Endothelial cell of umbilical vein (primary cell): ENCODE measurements around the gene LAMB3. TPM values are rescaled to one million over a fixed set of nuclear protein-coding genes. Genes with fewer than 3 reads are reported as not detected.

Experiments used
- BruUV-seq: library from RNA; stranded (reverse); fragments of 400-500 nt; replicated peaks from 2 replicates; lab custom pipeline; 2021; lab: Mats Ljungman, UMichigan
- CTCF ChIA-PET: fragments of 300-600, 350-600 bp; sonication (Branson Sonifier 250); formaldehyde crosslinking; loops from one replicate; lab custom pipeline; 2021; ENCODE audit warnings: antibody characterized with exemption, inconsistent platforms; lab: Charles Lee
- POLR2A ChIA-PET: fragments of 300-600, 350-600 bp; sonication (Branson Sonifier 250); formaldehyde crosslinking; loops from one replicate; lab custom pipeline; 2021; ENCODE audit warnings: antibody characterized with exemption, inconsistent platforms; lab: Charles Lee
- DNase-seq: peaks from one replicate; pipeline ENCODE4 v3.0.0-alpha.2; 2011; ENCODE audit warnings: low read depth, low spot score
- FAIRE-seq: peaks from 2 replicates; lab custom pipeline; 2011; peaks lifted over from hg19 to GRCh38; lab: Jason Lieb, UNC
- H2AFZ ChIP-seq: 2 replicates; pipeline ENCODE4 v1.6.0; 2012; ENCODE audit warnings: low read depth, low read length, control low read depth, inconsistent platforms
- H3K27ac ChIP-seq: 2 replicates; pipeline ENCODE4 v1.5.1; 2011; ENCODE audit warnings: low read depth, mild to moderate bottlenecking, control low read depth, low read length, moderate library complexity; ENCODE audit not compliant: insufficient read depth
- H3K27me3 ChIP-seq, 2 experiments: 2 replicates each; pipeline versions ENCODE4 v1.6.0 to v1.6.1; 2011; ENCODE audit warnings: low read length in 2 of 2, mixed read lengths in 1 of 2; ENCODE audit not compliant: control insufficient read depth in 2 of 2, insufficient read depth in 2 of 2
- H3K36me3 ChIP-seq, 2 experiments: 2 replicates in 1 of 2; 3 replicates in 1 of 2; pipeline ENCODE4 v1.5.1; 2011; ENCODE audit warnings: low read length in 2 of 2, mild to moderate bottlenecking in 1 of 2, moderate library complexity in 1 of 2; ENCODE audit not compliant: control insufficient read depth in 2 of 2, insufficient read depth in 2 of 2; ENCODE audit errors: extremely low read depth in 1 of 2
- H3K4me1 ChIP-seq: 3 replicates; pipeline ENCODE4 v1.5.1; 2011; ENCODE audit warnings: mild to moderate bottlenecking, low read length; ENCODE audit not compliant: control insufficient read depth, insufficient read depth; ENCODE audit errors: extremely low read depth
- H3K4me2 ChIP-seq: 2 replicates; pipeline ENCODE4 v1.6.1; 2011; ENCODE audit warnings: low read length, control low read depth, mixed read lengths; ENCODE audit not compliant: insufficient read depth
- H3K4me3 ChIP-seq, 3 experiments: fragments of 200-600 bp in 1 of 3; sonication (generic), shearing (Covaris generic) in 1 of 3; replicated peaks in 1 of 3; 2 replicates each; pipeline ENCODE4 v1.5.1; 2011 to 2016; ENCODE audit warnings: control low read depth in 3 of 3, low read length in 3 of 3, mild to moderate bottlenecking in 2 of 3, inconsistent platforms in 1 of 3, low read depth in 1 of 3, moderate library complexity in 1 of 3; ENCODE audit not compliant: insufficient read depth in 1 of 3
- H3K79me2 ChIP-seq: 2 replicates; pipeline ENCODE4 v1.6.0; 2012; ENCODE audit warnings: low read length, inconsistent platforms; ENCODE audit not compliant: control insufficient read depth, insufficient read depth
- H3K9ac ChIP-seq: replicated peaks from 2 replicates; pipeline ENCODE3; 2011; ENCODE audit warnings: low read length, control low read depth; ENCODE audit not compliant: insufficient read depth; ENCODE audit errors: extremely low read depth
- H3K9me1 ChIP-seq: replicated peaks from 3 replicates; pipeline ENCODE4 v1.6.0; 2011; ENCODE audit warnings: mild to moderate bottlenecking, low read length; ENCODE audit not compliant: control insufficient read depth, insufficient read depth; ENCODE audit errors: extremely low read depth
- H3K9me3 ChIP-seq: replicated peaks from 2 replicates; pipeline ENCODE4 v1.5.1; 2012; ENCODE audit warnings: low read length, inconsistent platforms; ENCODE audit not compliant: control insufficient read depth, insufficient read depth
- H4K20me1 ChIP-seq: replicated peaks from 2 replicates; pipeline ENCODE3; 2011; ENCODE audit warnings: mild to moderate bottlenecking, low read length; ENCODE audit not compliant: control insufficient read depth, insufficient read depth; ENCODE audit errors: extremely low read depth
- EZH2 ChIP-seq: IDR thresholded peaks from 2 replicates; pipeline ENCODE4 v1.6.1; 2012; ENCODE audit warnings: borderline replicate concordance, low read depth, mild to moderate bottlenecking, moderate library complexity, low read length, inconsistent platforms; ENCODE audit not compliant: severe bottlenecking
- FOS ChIP-seq: IDR thresholded peaks from 2 replicates; pipeline ENCODE4 v1.6.1; 2011; ENCODE audit warnings: mild to moderate bottlenecking, low read length, moderate library complexity, borderline replicate concordance; ENCODE audit not compliant: insufficient read depth
- GATA2 ChIP-seq: IDR thresholded peaks from 2 replicates; pipeline ENCODE4 v1.7.0; 2011; ENCODE audit warnings: low read depth, mild to moderate bottlenecking, moderate library complexity, mixed read lengths, low read length; ENCODE audit not compliant: insufficient read length, insufficient read depth
- JUN ChIP-seq: IDR thresholded peaks from 2 replicates; pipeline ENCODE4 v1.6.1; 2011; ENCODE audit warnings: borderline replicate concordance, low read depth; ENCODE audit not compliant: insufficient read length, insufficient read depth
- MYC ChIP-seq: IDR thresholded peaks from one replicate; pipeline ENCODE4 v1.6.1; 2011; ENCODE audit warnings: mild to moderate bottlenecking, low read depth, low read length
- POLR2A ChIP-seq: IDR thresholded peaks from 2 replicates; pipeline ENCODE4 v1.6.1; 2012; ENCODE audit warnings: low read depth, mild to moderate bottlenecking, control low read depth, low read length
- POLR2AphosphoS5 ChIP-seq: IDR thresholded peaks from 2 replicates; pipeline ENCODE4 v1.6.1; 2012; ENCODE audit warnings: low read depth, mild to moderate bottlenecking, control low read depth, low read length, moderate library complexity; ENCODE audit not compliant: insufficient read depth
- dilution Hi-C: fragments of 300-500 bp; cut with MboI; formaldehyde crosslinking; loops from one replicate; pipeline ENCODE4 v1.15.0; 2019; ENCODE audit warnings: low sequenced_read_pairs; ENCODE audit not compliant: extremely low pct_ligation_motif_present
- intact Hi-C: fragments of 100-400 bp; cut with micrococcal nuclease; formaldehyde crosslinking; loops from one replicate; pipeline ENCODE4 v1.10.0; 2022
- polyA plus RNA-seq, 4 experiments: library from polyadenylated mRNA; depleted of rRNA in 3 of 4; stranded (reverse) in 3 of 4; unstranded in 1 of 4; fragments of >200 nt; gene quantifications; 2 replicates each; pipeline versions ENCODE4 v1.2.1 to v1.2.3, GENCODE V29; 2011 to 2012; ENCODE audit warnings: missing spikeins in 1 of 4
- total RNA-seq: library from RNA; stranded (reverse); gene quantifications from 2 replicates; pipeline ENCODE4 v1.2.3, GENCODE V29; 2021
- TF ChIP-seq, protein P1 (sequence below): IDR thresholded peaks from 2 replicates; pipeline ENCODE4 v1.6.1; 2011; ENCODE audit not compliant: insufficient read depth, insufficient read length
- TF ChIP-seq, protein P2 (sequence below), 2 donors: IDR thresholded peaks; 1 replicate in 1 of 2; 2 replicates in 1 of 2; pipeline ENCODE4 v1.5.1; 2011; ENCODE audit warnings: low read length in 2 of 2, mild to moderate bottlenecking in 2 of 2, moderate library complexity in 2 of 2, control low read depth in 1 of 2, inconsistent platforms in 1 of 2, low read depth in 1 of 2; ENCODE audit not compliant: insufficient read depth in 1 of 2; ENCODE audit errors: extremely low read depth in 1 of 2

The LAMB3 gene
- total and polyA plus RNA-seq, 2 donors (not counting 3 experiments of a cell fraction or from before 2014, with no cell fraction given) = 2.6 to 3.1 TPM

DNA sequence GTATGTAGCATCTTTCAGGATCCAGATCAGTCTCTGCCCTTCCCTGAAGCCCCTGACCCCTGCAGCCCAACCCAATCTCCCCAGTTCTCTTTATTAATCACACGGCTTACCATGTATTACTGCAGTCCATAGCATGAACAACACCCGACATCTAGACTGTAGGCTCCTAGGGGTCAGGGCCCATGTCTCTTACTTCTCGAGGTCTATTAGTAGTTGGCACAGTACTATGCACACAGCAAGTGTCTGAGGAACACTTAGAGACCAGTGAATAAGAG lies 41.7 kb downstream of the LAMB3 start:
- BruUV-seq = no TSS peak
- Histone ChIP-seq H3K27me3 (peaks cover 0 to 3% of the 10 kb centered on the region in 2 experiments), H3K9ac (no peak overlapping the region), H4K20me1 (no peaks in the 10 kb centered on the region), H2AFZ (no peak overlapping the region), H3K4me1 (no peaks in the 10 kb centered on the region), H3K4me2 (no peak overlapping the region), H3K9me1 (no peaks in the 10 kb centered on the region), H3K79me2 (no peaks in the 10 kb centered on the region), H3K27ac (no peak overlapping the region), H3K4me3 (no peak overlapping the region), H3K36me3 (no peaks in the 10 kb centered on the region), H3K9me3 (no peaks in the 10 kb centered on the region)
- CTCF ChIA-PET = interaction anchor here (0.8 to 2.6 kb wide), 3 partner anchors 17 to 20 kb away, joined by 3 to 8 read pairs (median 5); no protein-coding TSS in a partner anchor
- FAIRE-seq (no peak), DNase-seq (no peak)
- TF ChIP-seq FOS (no peak), GATA2 (no peak), JUN (no peak), EZH2 (no peak), POLR2A (no peak), MYC (no peak), POLR2AphosphoS5 (no peak)
- TF ChIP-seq, protein P1, sequence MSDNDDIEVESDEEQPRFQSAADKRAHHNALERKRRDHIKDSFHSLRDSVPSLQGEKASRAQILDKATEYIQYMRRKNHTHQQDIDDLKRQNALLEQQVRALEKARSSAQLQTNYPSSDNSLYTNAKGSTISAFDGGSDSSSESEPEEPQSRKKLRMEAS = no peak
- TF ChIP-seq, protein P2, sequence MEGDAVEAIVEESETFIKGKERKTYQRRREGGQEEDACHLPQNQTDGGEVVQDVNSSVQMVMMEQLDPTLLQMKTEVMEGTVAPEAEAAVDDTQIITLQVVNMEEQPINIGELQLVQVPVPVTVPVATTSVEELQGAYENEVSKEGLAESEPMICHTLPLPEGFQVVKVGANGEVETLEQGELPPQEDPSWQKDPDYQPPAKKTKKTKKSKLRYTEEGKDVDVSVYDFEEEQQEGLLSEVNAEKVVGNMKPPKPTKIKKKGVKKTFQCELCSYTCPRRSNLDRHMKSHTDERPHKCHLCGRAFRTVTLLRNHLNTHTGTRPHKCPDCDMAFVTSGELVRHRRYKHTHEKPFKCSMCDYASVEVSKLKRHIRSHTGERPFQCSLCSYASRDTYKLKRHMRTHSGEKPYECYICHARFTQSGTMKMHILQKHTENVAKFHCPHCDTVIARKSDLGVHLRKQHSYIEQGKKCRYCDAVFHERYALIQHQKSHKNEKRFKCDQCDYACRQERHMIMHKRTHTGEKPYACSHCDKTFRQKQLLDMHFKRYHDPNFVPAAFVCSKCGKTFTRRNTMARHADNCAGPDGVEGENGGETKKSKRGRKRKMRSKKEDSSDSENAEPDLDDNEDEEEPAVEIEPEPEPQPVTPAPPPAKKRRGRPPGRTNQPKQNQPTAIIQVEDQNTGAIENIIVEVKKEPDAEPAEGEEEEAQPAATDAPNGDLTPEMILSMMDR (IDR thresholded peaks at IDR 0.05; ENCODE audit: extremely low read depth in 1 of 2, insufficient read depth in 1 of 2, low read depth in 1 of 2, low read length in 2 of 2) = no peak
- POLR2A ChIA-PET = no interaction called here
- intact Hi-C loops = no loop called here
- dilution Hi-C loops = no loop called here
